GM12873 (cell line): ENCODE measurements around the gene GPX2.

ENCODE experiments used
- CTCF ChIP-seq: IDR thresholded peaks from 2 replicates; pipeline ENCODE4 v1.5.1; 2012; ENCODE audit warnings: low read depth, mild to moderate bottlenecking, moderate library complexity, low read length, control low read depth; ENCODE audit not compliant: insufficient read depth; ENCODE audit errors: missing control alignments

GPX2 gene

GRCh38 chr14:64960762-64961276 lies 18.3 kb upstream of the GPX2 start:
- peak; percentile 31 for TF ChIP-seq CTCF

- TF ChIP-seq CTCF = no peak
Measured at GRCh38 chr14:64958743-64959142, 16.2 kb upstream of the GPX2 start.

GRCh38 chr14:64958201-64958600 lies 15.7 kb upstream of the GPX2 start:
- no peak for TF ChIP-seq CTCF

- TF ChIP-seq CTCF = no peak
Measured at GRCh38 chr14:64956697-64957406, 14.3 kb upstream of the GPX2 start.

- no peak for TF ChIP-seq CTCF
Measured at GRCh38 chr14:64955297-64955696, 12.8 kb upstream of the GPX2 start.

GRCh38 chr14:64954491-64955240 lies 12.1 kb upstream of the GPX2 start:
- TF ChIP-seq CTCF = no peak

GRCh38 chr14:64953661-64954060 lies 11.1 kb upstream of the GPX2 start:
- no peak for TF ChIP-seq CTCF
